Spleen (tissue), 11 donors: ENCODE results near the gene HIC1. TPM values are rescaled to one million over a fixed set of nuclear protein-coding genes. Genes with fewer than 3 reads are reported as not detected.
A peak's percentile ranks its signal among the peaks of the same experiment; 100 is the strongest.

Experiments used
- DNase-seq: peaks from one replicate; pipeline ENCODE4 v3.0.0-alpha.2; 2020
- H3K27ac ChIP-seq, 8 donors: fragments of 200-600 bp; sonication (generic) in 7 of 8; 1 replicate in 4 of 8; 2 replicates in 4 of 8; pipeline versions ENCODE4 v1.5.0 to v1.8.0; 2016 to 2021; ENCODE audit warnings: inconsistent platforms in 4 of 8, mild to moderate bottlenecking in 4 of 8, moderate library complexity in 1 of 8
- H3K27me3 ChIP-seq, 7 donors: fragments of 200-600 bp; sonication (generic) in 6 of 7; replicated peaks in 1 of 7; 1 replicate in 4 of 7; 2 replicates in 3 of 7; pipeline versions ENCODE4 v1.5.0 to v1.8.0; 2016 to 2021; ENCODE audit warnings: inconsistent platforms in 3 of 7, mild to moderate bottlenecking in 1 of 7
- H3K36me3 ChIP-seq, 6 donors: fragments of 200-600 bp; sonication (generic) in 5 of 6; 1 replicate in 4 of 6; 2 replicates in 2 of 6; pipeline versions ENCODE4 v1.5.0 to v1.8.0; 2016 to 2021; ENCODE audit warnings: inconsistent platforms in 2 of 6
- H3K4me1 ChIP-seq, 6 donors: fragments of 200-600 bp; sonication (generic) in 5 of 6; 1 replicate in 3 of 6; 2 replicates in 3 of 6; pipeline versions ENCODE4 v1.5.0 to v1.8.0; 2016 to 2021; ENCODE audit warnings: inconsistent platforms in 3 of 6
- H3K4me3 ChIP-seq, 8 donors: fragments of 200-600 bp; sonication (generic) in 7 of 8; 1 replicate in 4 of 8; 2 replicates in 4 of 8; pipeline versions ENCODE4 v1.5.0 to v1.8.0; 2016 to 2021; ENCODE audit warnings: inconsistent platforms in 4 of 8, mild to moderate bottlenecking in 4 of 8, moderate library complexity in 2 of 8
- H3K9me3 ChIP-seq, 8 donors: fragments of 200-600 bp; sonication (generic) in 7 of 8; 1 replicate in 4 of 8; 2 replicates in 4 of 8; pipeline versions ENCODE4 v1.5.0 to v1.8.0; 2016 to 2021; ENCODE audit warnings: inconsistent platforms in 4 of 8
- POLR2A ChIP-seq, 3 donors: fragments of 450-650 bp; IDR thresholded peaks; one replicate each; pipeline ENCODE4 v1.5.1; 2017; ENCODE audit warnings: antibody characterized with exemption in 3 of 3, mild to moderate bottlenecking in 1 of 3
- POLR2AphosphoS5 ChIP-seq, 3 donors: sonication (generic); formaldehyde crosslinking; IDR thresholded peaks; one replicate each; pipeline ENCODE4 v1.5.1; 2017; ENCODE audit warnings: antibody characterized with exemption in 3 of 3
- WGBS, 5 donors: extraction: QIAGEN DNeasy Blood & Tissue Kit in 3 of 5; methylation state at CpG; one replicate each; pipeline versions ENCODE4 v1.1.5 to v1.1.7; 2013 to 2018; 5-methylcytosine and 5-hydroxymethylcytosine counted together
- intact Hi-C: fragments of 100-400 bp; cut with DNase I; formaldehyde crosslinking; loops from one replicate; pipeline ENCODE4 v1.15.0; 2023; ENCODE audit warnings: low total_unique reads
- polyA plus RNA-seq, 3 donors: library from polyadenylated mRNA; stranded (reverse); fragments of 200-250 nt; gene quantifications; one replicate each; pipeline ENCODE4 v1.2.1, GENCODE V29; 2013
- total RNA-seq, 7 donors: library from RNA; depleted of rRNA in 3 of 7; stranded (reverse); fragments of >200 nt in 3 of 7; fragmentation: NEBNext Ultra II Directional in 4 of 7; extraction: Animal tissue kit (Norgen Biotek cat#: 25700) in 4 of 7; gene quantifications; one replicate each; pipeline versions ENCODE4 v1.1.0 to v1.2.1, GENCODE V29; 2016 to 2021
- TF ChIP-seq, protein P1 (sequence below), 11 experiments: fragments of 200-600 bp in 7 of 11; fragments of 450-650 bp in 4 of 11; sonication (generic) in 4 of 11; IDR thresholded peaks in 8 of 11; conservative IDR thresholded peaks in 3 of 11; 1 replicate in 7 of 11; 2 replicates in 4 of 11; pipeline versions ENCODE4 v1.4.0 to v1.8.0; 2016 to 2021; ENCODE audit warnings: antibody characterized with exemption in 11 of 11, inconsistent platforms in 4 of 11, mild to moderate bottlenecking in 1 of 11
- donor health status: healthy with polysubstance abuse.
- donor health status: DM: no; HTN: no; CAD: no; lungs with moderate emphysema.
- donor health status: DM: no; HTN: no; CAD: no.
- donor health status: Bipolar disorder and iron deficiency.
- donor health status: healthy.
- donor health status: DM: no; HTN: no; CAD: no.
- donor health status: DM: yes; HTN: yes; CAD: no.

Gene HIC1
- total and polyA plus RNA-seq, 10 donors, result 1.3 to 59.6 (median 17.9) TPM

DNA sequence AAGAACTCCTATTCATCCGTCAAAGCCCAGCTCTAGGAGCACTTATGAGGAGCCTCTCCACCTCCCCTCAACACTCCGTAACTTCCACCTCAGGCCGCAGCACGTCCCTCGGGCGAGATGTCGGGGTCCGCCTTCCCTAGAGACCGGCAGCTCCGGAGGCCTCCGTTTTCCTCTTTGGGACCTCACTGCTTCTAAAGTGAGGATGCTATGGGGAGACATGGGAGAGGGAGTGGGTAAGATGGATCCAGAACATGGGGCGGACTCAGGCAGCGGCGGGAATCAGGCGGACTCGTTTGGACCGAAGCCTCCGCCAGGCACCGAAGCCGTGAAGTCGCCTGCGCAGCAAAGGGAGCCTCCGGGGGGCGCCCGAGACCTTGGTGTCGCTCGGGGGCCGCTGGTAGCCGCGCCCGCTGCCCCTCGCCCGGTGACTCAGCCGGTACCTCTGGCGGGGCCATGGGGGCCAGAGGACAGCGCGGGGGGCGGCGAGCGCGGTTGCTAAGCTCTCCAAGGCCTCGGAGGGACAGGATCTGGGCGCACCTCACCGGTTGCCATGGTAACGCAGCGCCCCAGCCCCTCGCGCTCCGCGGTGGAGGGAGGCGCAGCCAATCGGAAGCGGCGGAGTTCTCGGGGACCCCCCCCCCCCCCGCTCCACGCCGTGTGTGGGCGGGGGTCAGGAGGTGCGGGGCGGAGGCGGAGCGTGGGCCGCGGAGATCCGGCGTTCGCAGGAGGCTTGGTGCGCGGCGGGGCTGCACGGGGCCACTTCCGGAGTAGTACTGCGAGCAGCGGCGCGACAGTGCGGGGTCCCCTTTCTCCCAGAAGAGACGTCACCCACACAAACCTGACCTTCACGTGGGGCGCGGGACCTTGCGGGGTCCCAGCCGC is 1.3 kb upstream of the HIC1 start:
- WGBS, 5 donors, result 3 to 10% (median 4%) methylated on average over 35 to 84 of the region's 84 CpGs
- peak overlapping the region; percentile 57 to 89 (median 87) for H3K27ac ChIP-seq
- H3K36me3 ChIP-seq, result peaks cover 0 to 19% (median 0%) of the 10 kb centered on the region in 6 donors
- H3K4me1 ChIP-seq, result peaks cover 51 to 89% (median 83%) of the 10 kb centered on the region in 6 donors
- peaks cover 0 to 92% (median 50%) of the 10 kb centered on the region in 7 donors for H3K27me3 ChIP-seq
- intact Hi-C loops, result loop anchor here (2.0 to 10.0 kb wide), 2 partner anchors 191 to 231 kb away; no protein-coding TSS in a partner anchor
- H3K4me3 ChIP-seq, result peak overlapping the region; percentile 27 to 78 (median 58)
- peak; percentile 92 for DNase-seq
- TF ChIP-seq POLR2A (IDR thresholded peaks at IDR 0.05), result no peak
- TF ChIP-seq, protein P1, sequence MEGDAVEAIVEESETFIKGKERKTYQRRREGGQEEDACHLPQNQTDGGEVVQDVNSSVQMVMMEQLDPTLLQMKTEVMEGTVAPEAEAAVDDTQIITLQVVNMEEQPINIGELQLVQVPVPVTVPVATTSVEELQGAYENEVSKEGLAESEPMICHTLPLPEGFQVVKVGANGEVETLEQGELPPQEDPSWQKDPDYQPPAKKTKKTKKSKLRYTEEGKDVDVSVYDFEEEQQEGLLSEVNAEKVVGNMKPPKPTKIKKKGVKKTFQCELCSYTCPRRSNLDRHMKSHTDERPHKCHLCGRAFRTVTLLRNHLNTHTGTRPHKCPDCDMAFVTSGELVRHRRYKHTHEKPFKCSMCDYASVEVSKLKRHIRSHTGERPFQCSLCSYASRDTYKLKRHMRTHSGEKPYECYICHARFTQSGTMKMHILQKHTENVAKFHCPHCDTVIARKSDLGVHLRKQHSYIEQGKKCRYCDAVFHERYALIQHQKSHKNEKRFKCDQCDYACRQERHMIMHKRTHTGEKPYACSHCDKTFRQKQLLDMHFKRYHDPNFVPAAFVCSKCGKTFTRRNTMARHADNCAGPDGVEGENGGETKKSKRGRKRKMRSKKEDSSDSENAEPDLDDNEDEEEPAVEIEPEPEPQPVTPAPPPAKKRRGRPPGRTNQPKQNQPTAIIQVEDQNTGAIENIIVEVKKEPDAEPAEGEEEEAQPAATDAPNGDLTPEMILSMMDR (IDR thresholded peaks at IDR 0.05 in 8 of 11, conservative IDR thresholded peaks at IDR 0.05 in 3 of 11), result peak; percentile 43 to 83 (median 67)
- TF ChIP-seq POLR2AphosphoS5 (IDR thresholded peaks at IDR 0.05), result peak in 2 of 3 donors; percentile 21 to 71
- H3K9me3 ChIP-seq, result no peaks in the 10 kb centered on the region

DNA sequence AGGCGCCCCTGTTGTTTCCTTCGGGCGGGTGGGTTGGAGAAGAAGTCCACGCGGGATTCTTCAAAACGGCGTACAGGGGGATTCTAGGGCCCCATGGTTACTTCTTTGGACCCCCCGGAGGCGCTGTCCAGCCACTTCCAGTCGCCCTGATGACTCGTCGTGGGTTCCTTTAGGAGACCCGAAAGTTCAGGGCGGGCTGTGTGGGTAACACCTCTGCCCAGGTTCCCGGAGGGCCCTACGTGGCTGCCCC is 716 bp upstream of the HIC1 start:
- no peak for DNase-seq
- TF ChIP-seq POLR2A (IDR thresholded peaks at IDR 0.05) (no peak), POLR2AphosphoS5 (IDR thresholded peaks at IDR 0.05) (no peak)
- TF ChIP-seq, protein P1 (IDR thresholded peaks at IDR 0.05 in 8 of 11, conservative IDR thresholded peaks at IDR 0.05 in 3 of 11), result no peak
- H3K27me3 ChIP-seq, result peaks cover 0 to 92% (median 50%) of the 10 kb centered on the region in 7 donors
- 3 to 7% (median 4%) methylated on average over 12 to 16 of the region's 16 CpGs for WGBS, 5 donors
- peak overlapping the region; percentile 57 to 89 (median 87) for H3K27ac ChIP-seq
- H3K9me3 ChIP-seq, result no peaks in the 10 kb centered on the region
- peaks cover 0 to 25% (median 0%) of the 10 kb centered on the region in 6 donors for H3K36me3 ChIP-seq
- H3K4me3 ChIP-seq, result peak overlapping the region; percentile 27 to 78 (median 58)
- peaks cover 51 to 89% (median 83%) of the 10 kb centered on the region in 6 donors for H3K4me1 ChIP-seq
- intact Hi-C loops, result loop anchor here (2.0 to 10.0 kb wide), 2 partner anchors 191 to 231 kb away; no protein-coding TSS in a partner anchor

DNA sequence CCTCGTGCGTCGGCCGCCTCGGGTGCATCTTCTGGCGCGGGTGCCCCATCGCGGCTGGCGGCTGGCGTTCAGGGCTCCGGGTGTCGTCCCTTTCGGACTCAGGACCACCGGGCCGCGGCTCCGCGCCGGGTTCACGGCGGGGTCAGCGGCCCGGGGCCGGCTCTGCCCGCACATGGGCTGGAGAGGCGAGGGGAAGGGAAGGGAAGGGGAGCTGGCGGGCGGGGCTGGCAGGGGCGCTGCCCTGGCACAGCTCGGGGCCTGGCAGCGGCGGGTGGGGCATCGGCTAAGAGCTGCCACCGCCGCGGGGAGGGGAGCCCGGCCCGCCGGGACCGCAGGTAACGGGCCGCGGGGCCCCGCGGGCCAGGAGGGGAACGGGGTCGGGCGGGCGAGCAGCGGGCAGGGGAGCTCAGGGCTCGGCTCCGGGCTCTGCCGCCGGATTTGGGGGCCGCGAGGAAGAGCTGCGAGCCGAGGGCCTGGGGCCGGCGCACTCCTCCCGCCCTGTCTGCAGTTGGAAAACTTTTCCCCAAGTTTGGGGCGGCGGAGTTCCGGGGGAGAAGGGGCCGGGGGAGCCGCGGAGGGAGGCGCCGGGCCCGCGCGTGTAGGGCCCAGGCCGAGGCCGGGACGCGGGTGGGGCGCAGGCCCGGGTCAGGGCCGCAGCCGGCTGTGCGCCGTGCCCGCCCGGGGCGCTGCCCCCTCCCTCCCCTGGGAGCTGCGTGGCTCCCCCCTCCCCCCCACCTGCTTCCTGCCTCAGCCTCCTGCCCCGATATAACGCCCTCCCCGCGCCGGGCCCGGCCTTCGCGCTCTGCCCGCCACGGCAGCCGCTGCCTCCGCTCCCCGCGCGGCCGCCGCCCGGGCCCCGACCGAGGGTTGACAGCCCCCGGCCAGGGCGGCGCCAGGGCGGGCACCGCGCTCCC is 646 bp downstream of the HIC1 start:
- H3K4me3 ChIP-seq, result peak overlapping the region; percentile 24 to 78 (median 58)
- peak; percentile 86 for DNase-seq
- intact Hi-C loops, result loop anchor here (2.0 to 10.0 kb wide), 2 partner anchors 189 to 229 kb away; no protein-coding TSS in a partner anchor
- TF ChIP-seq, protein P1 (IDR thresholded peaks at IDR 0.05 in 8 of 11, conservative IDR thresholded peaks at IDR 0.05 in 3 of 11), result no peak
- TF ChIP-seq POLR2A (IDR thresholded peaks at IDR 0.05) (no peak), POLR2AphosphoS5 (IDR thresholded peaks at IDR 0.05) (no peak)
- H3K4me1 ChIP-seq, result peaks cover 57 to 92% (median 88%) of the 10 kb centered on the region in 6 donors
- 1 to 4% (median 1%) methylated on average over 42 to 113 of the region's 113 CpGs for WGBS, 5 donors
- H3K27ac ChIP-seq, result peak overlapping the region; percentile 57 to 89 (median 87)
- peaks cover 0 to 36% (median 0%) of the 10 kb centered on the region in 6 donors for H3K36me3 ChIP-seq
- H3K27me3 ChIP-seq, result peaks cover 0 to 82% (median 42%) of the 10 kb centered on the region in 7 donors
- no peaks in the 10 kb centered on the region for H3K9me3 ChIP-seq
